Stimulated activated CD4-positive, alpha-beta T cell treated with anti-CD3 and anti-CD28 coated beads, TNF-alpha, amount 100 ng/mL, for 24 hours (primary cell): Measurements from ENCODE around the gene SLCO3A1.
"Not testable (repeated sequence)": the region's sequence is repeated elsewhere in the genome, so short reads cannot be mapped to it uniquely, and the experiment has no call there.

Experiments used
- DNase-seq, 3 experiments: peaks; one replicate each; pipeline ENCODE4 v3.0.0-alpha.2; 2020; ENCODE audit warnings: low read depth in 3 of 3

The SLCO3A1 gene

GRCh38 chr15:92035551-92035950, 182.0 kb downstream of the SLCO3A1 start:
- DNase-seq, result no peak

GRCh38 chr15:92035961-92036360, 182.5 kb downstream of the SLCO3A1 start:
- no peak for DNase-seq

DNA sequence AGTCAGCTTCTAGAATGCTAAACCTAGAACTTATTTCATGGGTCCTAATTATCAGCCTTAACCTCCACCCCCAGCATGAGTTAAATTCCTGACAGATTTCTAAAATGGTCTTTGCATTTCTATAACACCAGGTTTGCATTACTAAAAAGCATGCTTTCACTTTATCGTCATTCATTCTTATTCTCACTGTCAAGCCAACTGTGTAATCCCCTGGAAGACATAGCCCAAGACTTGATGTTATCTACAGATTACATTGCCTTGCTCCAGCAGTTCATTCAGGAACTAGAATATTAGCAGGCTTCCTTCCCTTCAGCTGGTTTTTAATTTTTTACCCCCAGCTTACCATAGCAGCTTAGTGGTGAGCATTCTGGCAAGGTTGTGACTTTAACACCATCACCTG, 184.0 kb downstream of the SLCO3A1 start:
- no peak for DNase-seq

DNA sequence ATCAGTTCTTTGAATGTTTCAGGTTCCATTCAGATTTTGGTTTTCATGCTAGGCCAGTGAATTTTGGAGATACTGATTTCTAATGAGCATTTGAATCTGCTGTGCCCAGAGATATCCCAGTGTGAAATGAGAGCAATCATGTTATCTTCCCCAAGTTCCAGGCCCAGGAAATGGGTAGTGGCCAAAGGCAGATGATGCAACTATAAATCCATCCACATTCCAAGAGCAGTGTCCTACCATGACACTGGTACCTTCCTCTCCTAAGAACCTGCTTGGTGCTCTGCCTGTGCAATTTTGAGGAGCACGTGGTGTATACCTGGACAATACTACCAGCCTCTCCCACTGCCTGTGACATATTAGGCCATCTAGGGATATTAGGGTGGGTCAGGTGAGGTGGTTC, 186.8 kb downstream of the SLCO3A1 start:
- DNase-seq, result no peak

DNA sequence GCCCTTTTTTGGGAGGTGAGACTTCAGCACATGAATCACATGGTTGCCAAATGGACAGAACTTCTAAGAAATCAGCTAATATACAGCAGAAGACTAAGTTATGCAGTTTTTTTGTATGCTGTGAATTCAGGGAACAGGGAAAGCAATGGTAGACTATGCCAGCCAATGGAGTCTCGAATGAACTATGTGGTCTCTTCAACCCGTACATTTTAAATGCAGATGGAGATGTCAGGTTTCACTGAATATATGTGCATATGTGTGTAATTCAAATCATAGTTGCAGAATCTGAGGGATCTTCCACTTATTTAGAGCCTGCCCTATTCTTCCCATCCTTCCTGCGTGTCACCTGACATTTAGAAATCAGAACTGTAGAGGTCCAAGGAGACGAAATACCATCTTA, 187.9 kb downstream of the SLCO3A1 start:
- no peak for DNase-seq

DNA sequence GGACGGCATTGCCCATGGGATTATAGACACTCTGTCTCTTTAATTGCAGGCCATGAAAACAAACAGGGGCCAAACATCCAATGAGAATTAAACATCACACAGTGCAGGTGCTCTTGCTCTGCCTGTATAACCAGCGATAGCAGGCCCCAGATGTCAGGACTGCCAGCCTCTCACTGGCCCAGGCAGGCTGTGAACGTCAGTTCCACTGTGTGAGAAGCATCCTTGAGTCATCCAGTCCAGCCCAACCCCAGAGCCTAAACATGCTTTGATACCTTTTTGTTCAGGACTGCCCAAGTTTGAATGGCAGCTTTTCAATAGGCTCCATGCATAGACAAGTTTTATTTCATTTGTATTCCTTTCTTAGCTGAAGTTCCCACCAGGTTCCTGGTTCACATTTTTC, 189.8 kb downstream of the SLCO3A1 start:
- no peak for DNase-seq

GRCh38 chr15:92044203-92044909, 190.8 kb downstream of the SLCO3A1 start:
- DNase-seq, result no peak

DNA sequence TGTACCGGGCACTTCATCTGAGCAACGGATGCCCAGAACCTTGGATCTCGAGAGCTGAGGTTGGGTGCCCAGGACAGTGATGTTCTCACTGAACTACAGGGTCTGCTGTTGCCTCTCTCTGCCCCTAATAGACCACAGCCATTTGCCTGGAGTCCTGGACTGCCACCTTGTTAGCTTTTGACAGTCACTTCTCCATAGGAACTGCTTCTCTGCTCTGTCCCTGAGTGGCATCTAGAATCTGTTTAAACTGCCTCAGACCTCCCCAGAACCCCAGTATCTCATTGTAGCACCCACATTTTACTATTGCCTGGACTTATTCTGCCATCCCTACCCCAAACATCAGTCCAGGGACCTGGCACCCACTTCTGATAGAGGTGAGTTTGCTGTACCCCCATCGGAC, 194.4 kb downstream of the SLCO3A1 start:
- DNase-seq, result no peak

- DNase-seq, result no peak
Measured at GRCh38 chr15:92048739-92049138, 195.2 kb downstream of the SLCO3A1 start.

DNA sequence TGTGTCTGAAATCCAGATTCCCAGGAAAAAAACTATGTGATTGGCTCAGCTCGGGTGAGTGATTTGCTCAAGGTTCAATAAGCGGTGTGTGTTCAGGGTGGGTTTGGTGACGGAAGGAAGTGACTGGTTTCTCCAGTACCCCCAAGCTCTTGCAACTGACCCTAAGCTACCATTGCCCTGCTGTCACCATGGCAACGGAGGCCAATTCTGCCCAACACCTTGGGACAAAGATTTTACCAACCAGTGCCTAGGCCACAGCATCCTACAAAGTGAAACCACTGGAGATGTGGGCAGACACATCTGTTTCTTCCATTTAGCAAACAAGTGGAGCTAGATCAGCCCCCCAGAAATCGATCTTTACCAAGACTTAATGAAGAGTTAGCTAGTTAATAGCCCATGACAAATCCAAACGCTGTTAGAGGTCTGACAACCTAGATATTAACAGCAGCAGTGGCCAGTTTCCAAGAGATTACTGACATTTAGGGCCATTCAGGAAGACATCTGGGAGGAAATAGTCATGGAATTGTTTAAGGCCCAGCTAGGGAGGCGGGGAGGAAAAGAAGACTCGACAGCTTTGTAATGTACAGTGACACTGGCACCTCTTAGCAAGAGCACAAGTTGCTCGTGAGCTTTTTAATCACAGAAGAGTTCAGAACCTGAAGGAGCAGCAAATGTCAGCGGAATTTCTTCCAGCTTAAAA, 195.9 kb downstream of the SLCO3A1 start:
- DNase-seq, result no peak

DNA sequence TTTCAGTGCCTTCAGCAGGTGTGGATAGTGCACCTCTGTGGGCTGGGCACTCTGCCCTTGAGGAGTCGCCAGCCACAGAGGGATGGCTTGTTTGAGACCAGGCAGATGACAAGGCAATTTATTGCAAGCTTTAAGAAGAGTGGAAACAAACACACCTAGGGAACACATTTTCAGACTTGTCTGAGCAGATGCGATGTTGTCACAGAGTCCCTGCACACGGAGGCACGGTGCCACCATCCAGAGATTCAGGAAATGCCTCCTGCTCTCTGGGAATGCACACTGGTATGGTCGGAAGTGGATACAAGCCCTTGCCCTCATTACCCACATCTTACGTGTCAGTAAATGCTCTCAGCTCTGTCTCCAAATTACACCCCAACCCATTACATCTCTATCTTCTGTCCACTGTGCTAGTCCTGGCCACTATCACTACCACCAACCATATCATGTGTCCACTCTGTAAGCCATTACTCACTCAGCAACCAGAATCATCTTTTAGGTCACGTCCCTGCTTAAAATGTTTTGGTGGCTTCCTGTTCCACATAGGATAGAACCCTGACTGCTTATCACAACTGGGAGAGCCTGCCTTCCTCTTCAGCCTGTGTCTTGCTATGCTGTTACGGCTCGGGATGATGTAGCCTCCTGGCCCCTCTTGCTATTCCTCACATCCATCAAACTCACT, 196.9 kb downstream of the SLCO3A1 start:
- DNase-seq, result no peak

DNA sequence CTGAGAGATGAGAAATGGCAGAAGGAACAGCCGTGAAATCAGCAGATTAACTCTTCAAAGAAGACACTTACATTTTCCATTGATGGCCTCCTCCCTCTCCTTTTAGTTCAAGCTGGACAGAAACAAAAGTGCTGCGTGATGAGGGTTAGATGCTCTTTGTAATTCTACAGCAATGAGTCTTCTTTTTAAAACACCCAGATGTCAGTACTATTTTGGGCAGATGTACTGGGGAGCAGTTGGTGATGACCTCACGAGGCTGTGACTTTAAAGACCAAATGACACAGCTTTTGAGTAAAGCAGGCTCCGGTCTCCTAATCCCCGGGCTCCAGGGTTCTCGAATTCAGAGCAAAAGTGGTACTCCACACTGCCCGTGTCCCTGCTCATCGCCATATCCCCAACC, 198.2 kb downstream of the SLCO3A1 start:
- DNase-seq, result no peak

DNA sequence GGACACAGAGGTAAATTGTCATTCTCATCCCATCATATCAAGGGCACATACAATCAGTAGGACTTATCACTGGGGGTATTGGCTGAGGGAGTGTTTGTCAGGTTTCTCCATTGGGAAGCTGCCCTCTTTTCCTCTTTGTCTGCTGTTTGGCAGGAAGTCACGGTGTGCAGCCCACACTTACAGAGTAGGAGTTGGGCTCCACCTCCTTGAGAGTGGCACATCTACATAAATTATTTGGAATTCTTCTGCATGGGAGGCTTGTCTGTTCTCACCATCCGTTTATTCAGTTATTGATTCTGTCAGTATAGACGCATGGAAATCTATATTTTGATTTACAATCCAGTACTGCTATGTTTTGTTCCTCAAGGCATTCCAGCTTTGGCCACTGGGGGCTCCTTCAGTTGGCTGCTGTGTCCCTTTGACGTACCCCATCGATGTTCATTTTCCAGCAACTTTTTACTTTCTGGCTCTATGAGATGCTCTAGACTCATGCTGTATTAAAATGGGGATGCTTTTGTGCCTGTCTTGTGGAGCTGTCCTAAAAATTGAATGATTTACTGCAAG, 200.3 kb downstream of the SLCO3A1 start:
- DNase-seq, result no peak

DNA sequence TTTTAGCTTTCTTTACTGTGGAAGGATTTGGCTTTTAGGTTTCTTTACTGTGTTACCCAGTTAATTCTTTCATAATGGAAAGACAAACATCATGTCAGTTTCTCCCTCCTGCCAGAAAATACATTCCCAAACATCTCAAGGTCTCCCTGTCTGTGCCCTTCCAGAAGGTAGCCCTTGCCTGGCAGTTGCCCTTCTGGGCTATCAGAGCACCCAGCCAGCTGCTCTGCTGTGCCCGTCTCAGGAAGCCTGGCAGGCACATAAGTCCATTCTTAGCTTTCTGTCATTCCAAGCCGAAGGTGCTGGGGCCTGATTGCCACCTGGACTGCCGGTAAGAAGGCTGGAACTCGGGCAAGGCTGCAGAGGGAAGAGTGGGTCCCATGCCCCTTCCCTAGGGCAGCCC, 203.4 kb downstream of the SLCO3A1 start:
- DNase-seq, result no peak

GRCh38 chr15:92059036-92059970, 205.8 kb downstream of the SLCO3A1 start:
- DNase-seq, result no peak

DNA sequence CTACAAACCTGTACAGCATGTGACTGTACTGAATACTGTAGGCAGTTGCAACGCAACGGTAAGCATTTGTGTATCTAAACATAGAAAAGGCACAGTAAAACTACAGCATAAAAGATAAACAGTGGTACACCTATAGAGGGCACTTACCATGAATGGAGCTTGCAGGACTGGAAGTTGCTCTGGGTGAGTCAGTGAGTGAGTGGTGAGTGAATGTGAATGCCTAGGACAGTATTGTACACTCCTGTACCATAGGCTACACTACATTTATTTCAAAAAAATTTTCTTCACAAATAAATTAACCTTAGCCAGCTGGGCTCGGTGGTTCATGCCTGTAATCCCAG, 206.4 kb downstream of the SLCO3A1 start:
- not testable (repeated sequence) for DNase-seq

DNA sequence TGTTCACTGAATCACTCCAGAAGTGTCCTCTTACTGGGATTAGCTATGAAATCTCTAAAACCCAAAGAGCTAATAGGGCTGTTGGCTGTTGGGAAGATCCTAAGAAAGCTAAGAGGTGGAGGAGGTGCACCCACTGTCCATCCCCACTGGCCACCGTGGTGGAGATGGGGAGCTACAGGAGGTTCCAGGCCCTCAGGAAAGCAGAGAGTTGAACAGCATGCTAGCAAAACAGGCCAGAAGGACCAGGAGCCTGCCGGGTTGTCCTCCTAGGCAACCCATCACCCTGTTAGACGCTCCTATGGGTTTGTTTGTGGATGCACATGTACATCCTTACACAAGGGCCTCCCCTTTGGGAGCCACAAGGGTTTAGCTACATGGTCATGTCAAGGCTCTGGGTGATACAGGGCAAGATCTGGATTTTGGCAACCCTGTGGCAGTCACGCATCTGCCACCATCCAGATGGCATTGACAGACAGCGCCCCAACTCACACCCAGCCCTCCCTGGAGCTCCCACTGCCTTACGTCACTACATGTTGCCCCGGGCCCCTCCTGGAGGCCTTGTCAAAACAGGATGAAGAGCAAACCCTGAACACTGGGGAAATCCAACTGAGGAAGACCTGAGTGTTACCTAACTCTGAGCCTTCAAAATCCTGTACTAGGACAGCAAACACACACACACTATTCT, 208.1 kb downstream of the SLCO3A1 start:
- DNase-seq, result no peak

DNA sequence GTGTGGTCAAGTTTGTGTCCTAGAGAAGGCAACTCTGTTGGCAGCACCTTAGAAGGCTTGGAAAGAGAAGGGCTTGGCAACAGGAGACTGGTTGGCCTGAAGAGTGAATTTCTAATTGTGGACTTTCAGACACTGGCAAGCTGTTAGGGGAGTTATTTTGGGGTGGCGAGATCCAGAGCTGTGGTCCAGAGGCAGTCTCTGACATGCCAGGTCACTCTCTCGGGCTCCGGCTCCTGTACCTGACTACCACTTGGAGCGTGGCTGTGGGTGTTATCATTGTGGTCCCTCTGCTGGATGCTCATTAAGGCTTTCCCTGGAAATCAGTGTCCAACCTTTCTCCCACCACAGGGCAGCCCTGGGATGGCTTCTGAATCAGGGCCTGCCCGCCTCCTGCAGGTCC, 209.0 kb downstream of the SLCO3A1 start:
- no peak for DNase-seq

DNA sequence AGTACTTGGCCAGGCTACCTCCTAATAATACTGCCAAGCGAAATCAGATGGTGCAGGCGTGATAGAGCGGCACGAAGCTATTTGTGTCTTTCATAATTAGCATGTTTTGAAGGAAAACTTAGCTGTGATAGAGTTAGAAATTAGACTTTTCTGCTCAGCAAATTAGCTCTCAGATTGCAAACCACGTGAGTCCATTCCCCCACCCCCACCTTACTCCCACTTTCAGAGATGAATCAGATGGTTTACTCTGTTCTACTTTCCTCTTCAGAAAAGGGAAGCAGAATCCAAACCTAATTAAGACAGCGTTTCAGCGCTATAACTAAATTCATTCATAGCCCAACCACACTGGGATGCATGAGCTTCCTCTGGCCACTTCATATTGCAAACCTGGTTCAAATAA, 214.6 kb downstream of the SLCO3A1 start:
- DNase-seq, result no peak

- peak; percentile 26 to 50 (median 41) for DNase-seq
Measured at GRCh38 chr15:92069308-92070250, 216.1 kb downstream of the SLCO3A1 start.
